DMS79 (cell line): ENCODE measurements around the gene MYOD1.

Experiments
- DNase-seq: peaks from one replicate; lab custom pipeline; 2025; lab: John Stamatoyannopoulos, UW

MYOD1 gene

GRCh38 chr11:17771415-17771814 lies 52.0 kb downstream of the MYOD1 start:
- no peak for DNase-seq
